ENCODE data around the gene STAG1.

The STAG1 gene

GRCh38 chr3:136311968-136312367, 440.2 kb downstream of the STAG1 start:
- H3K27ac ChIP-seq = no peak overlapping the region
- no peak for TF ChIP-seq ZFX (IDR thresholded peaks at IDR 0.05; ENCODE audit: borderline replicate concordance)
- no peak for TF ChIP-seq CTCF (IDR thresholded peaks at IDR 0.05)

- TF ChIP-seq ZFX (IDR thresholded peaks at IDR 0.05; ENCODE audit: borderline replicate concordance) = no peak
- no peak for TF ChIP-seq CTCF (IDR thresholded peaks at IDR 0.05)
These were observed 440.9 kb downstream of the STAG1 start for GRCh38 chr3:136311261-136311660.

GRCh38 chr3:136305879-136306278, 446.3 kb downstream of the STAG1 start:
- no peak overlapping the region for H3K27ac ChIP-seq
- TF ChIP-seq CTCF (IDR thresholded peaks at IDR 0.05) (peak; percentile 50), ZFX (IDR thresholded peaks at IDR 0.05; ENCODE audit: borderline replicate concordance) (no peak)

More at GRCh38 chr3:136311261-136311660, 440.9 kb downstream of the STAG1 start:
- no peak overlapping the region for H3K27ac ChIP-seq

- H3K27ac ChIP-seq = no peak overlapping the region
- TF ChIP-seq CTCF (IDR thresholded peaks at IDR 0.05) = no peak
- no peak for TF ChIP-seq ZFX (IDR thresholded peaks at IDR 0.05; ENCODE audit: borderline replicate concordance)
These were observed 451.7 kb downstream of the STAG1 start for GRCh38 chr3:136300444-136300843.

- no peak overlapping the region for H3K27ac ChIP-seq
- TF ChIP-seq ZFX (IDR thresholded peaks at IDR 0.05; ENCODE audit: borderline replicate concordance) (no peak), CTCF (IDR thresholded peaks at IDR 0.05) (no peak)
These were observed 454.4 kb downstream of the STAG1 start for GRCh38 chr3:136297826-136298225.

GRCh38 chr3:136296960-136297359, 455.2 kb downstream of the STAG1 start:
- no peak for TF ChIP-seq CTCF (IDR thresholded peaks at IDR 0.05)
- no peak for TF ChIP-seq ZFX (IDR thresholded peaks at IDR 0.05; ENCODE audit: borderline replicate concordance)
- H3K27ac ChIP-seq = no peak overlapping the region

- TF ChIP-seq CTCF (IDR thresholded peaks at IDR 0.05) (no peak), ZFX (IDR thresholded peaks at IDR 0.05; ENCODE audit: borderline replicate concordance) (no peak)
- no peak overlapping the region for H3K27ac ChIP-seq
These were observed 458.0 kb downstream of the STAG1 start for GRCh38 chr3:136294176-136294575.

All from 22Rv1 (cell line).